PC-9 (cell line): ENCODE data around the gene ITGB5. TPM values are rescaled to one million over a fixed set of nuclear protein-coding genes. Genes with fewer than 3 reads are reported as not detected.
"Not testable (repeated sequence)": the region's sequence is repeated elsewhere in the genome, so short reads cannot be mapped to it uniquely, and the experiment has no call there.

ENCODE experiments used
- BruUV-seq: library from RNA; stranded (reverse); fragments of 400-500 nt; replicated peaks from 2 replicates; lab custom pipeline; 2021; lab: Mats Ljungman, UMichigan
- CTCF ChIA-PET: fragments of 300-600 bp; sonication (Branson Sonifier 250); formaldehyde crosslinking; loops from one replicate; lab custom pipeline; 2022; ENCODE audit warnings: antibody characterized with exemption; lab: Charles Lee
- POLR2A ChIA-PET: fragments of 300-600 bp; sonication (Branson Sonifier 250); formaldehyde crosslinking; loops from one replicate; lab custom pipeline; 2022; ENCODE audit warnings: antibody characterized with exemption; ENCODE audit not compliant: unreplicated experiment; lab: Charles Lee
- DNase-seq, 2 experiments: peaks; one replicate each; pipeline versions ENCODE4 v3.0.0 to v3.0.0-alpha.2; 2015 to 2022; ENCODE audit warnings: mixed read lengths in 1 of 2
- H2AFZ ChIP-seq: fragments of 200-600 bp; sonication (generic); 2 replicates; pipeline ENCODE4 v1.8.1; 2017; ENCODE audit warnings: antibody characterized with exemption
- H3F3A ChIP-seq: fragments of 200-600 bp; sonication (generic); 2 replicates; pipeline ENCODE4 v1.8.1; 2017; ENCODE audit warnings: antibody characterized with exemption, mild to moderate bottlenecking, low read depth; ENCODE audit not compliant: insufficient read depth
- H3K27ac ChIP-seq: fragments of 200-600 bp; sonication (generic); 2 replicates; pipeline ENCODE4 v1.6.1; 2016; ENCODE audit warnings: mixed run types
- H3K27me3 ChIP-seq: fragments of 200-600 bp; sonication (generic); 2 replicates; pipeline ENCODE4 v1.6.1; 2016; ENCODE audit warnings: low read depth, mixed run types; ENCODE audit not compliant: insufficient read depth
- H3K36me3 ChIP-seq: fragments of 200-600 bp; sonication (generic); 2 replicates; pipeline ENCODE4 v1.6.1; 2016; ENCODE audit warnings: low read depth, mixed run types
- H3K4me1 ChIP-seq: fragments of 200-600 bp; sonication (generic); replicated peaks from 2 replicates; pipeline ENCODE4 v1.6.1; 2016; ENCODE audit warnings: mixed run types; ENCODE audit not compliant: insufficient read depth
- H3K4me2 ChIP-seq: fragments of 200-600 bp; sonication (generic); 2 replicates; pipeline ENCODE4 v1.6.1; 2017; ENCODE audit warnings: mixed run types
- H3K4me3 ChIP-seq: fragments of 200-600 bp; sonication (generic); 2 replicates; pipeline ENCODE4 v1.6.1; 2016; ENCODE audit warnings: mixed run types
- H3K79me2 ChIP-seq: fragments of 200-600 bp; sonication (generic); 2 replicates; pipeline ENCODE4 v1.6.1; 2017; ENCODE audit warnings: low read depth, mixed run types
- H3K9me2 ChIP-seq: fragments of 200-600 bp; sonication (generic); 2 replicates; pipeline ENCODE4 v1.8.1; 2017; ENCODE audit warnings: mild to moderate bottlenecking; ENCODE audit not compliant: insufficient read depth
- H3K9me3 ChIP-seq: fragments of 200-600 bp; sonication (generic); 2 replicates; pipeline ENCODE4 v1.8.1; 2016; ENCODE audit warnings: low read depth; ENCODE audit not compliant: insufficient read depth
- H4K20me1 ChIP-seq: fragments of 200-600 bp; sonication (generic); 2 replicates; pipeline ENCODE4 v1.8.1; 2017; ENCODE audit not compliant: insufficient read depth
- CTCF ChIP-seq: fragments of 200-600 bp; sonication (generic); conservative IDR thresholded peaks from 2 replicates; pipeline ENCODE4 v1.6.1; 2017; ENCODE audit warnings: mixed run types, antibody characterized with exemption, mild to moderate bottlenecking, moderate library complexity
- EZH2 ChIP-seq: fragments of 200-600 bp; sonication (generic); IDR thresholded peaks from 2 replicates; pipeline ENCODE4 v1.8.0; 2017; ENCODE audit warnings: antibody characterized with exemption, low read depth
- intact Hi-C: fragments of 100-400 bp; cut with micrococcal nuclease; formaldehyde crosslinking; loops from one replicate; pipeline ENCODE4 v1.10.0; 2022; ENCODE audit not compliant: unreplicated experiment
- total RNA-seq: library from RNA; stranded (reverse); gene quantifications from 2 replicates; pipeline ENCODE4 v1.2.3, GENCODE V29; 2021

ITGB5 gene
- total RNA-seq, 1 experiment from 2014 or later = 226 TPM

GRCh38 chr3:124791639-124792151, 95.5 kb downstream of the ITGB5 start:
- intact Hi-C loops = loop anchor here (2.0 kb wide), 1 partner anchor 87 kb away; no protein-coding TSS in a partner anchor
- Histone ChIP-seq H3K4me1 (peaks cover 26% of the 10 kb centered on the region), H3K4me2 (no peak overlapping the region), H3K79me2 (no peaks in the 10 kb centered on the region), H3K4me3 (no peak overlapping the region), H3K27me3 (no peaks in the 10 kb centered on the region), H3K36me3 (0 out of 2 replicates have a peak, but pooled peaks cover 17% of the 10 kb centered on the region), H4K20me1 (no peaks in the 10 kb centered on the region), H3K9me2 (no peaks in the 10 kb centered on the region), H3F3A (peaks cover 20% of the 10 kb centered on the region), H2AFZ (no peak overlapping the region), H3K27ac (no peak overlapping the region), H3K9me3 (no peaks in the 10 kb centered on the region)
- DNase-seq = no peak
- ChIA-PET CTCF (no interaction called here), POLR2A (no interaction called here)
- no peak for TF ChIP-seq EZH2
- no peak for TF ChIP-seq CTCF
- no TSS peak for BruUV-seq

- Histone ChIP-seq H2AFZ (no peak overlapping the region), H3K79me2 (no peaks in the 10 kb centered on the region), H3K9me3 (no peaks in the 10 kb centered on the region), H3K4me1 (peaks cover 26% of the 10 kb centered on the region), H3K27ac (no peak overlapping the region), H3K9me2 (no peaks in the 10 kb centered on the region), H3K27me3 (no peaks in the 10 kb centered on the region), H3F3A (peaks cover 20% of the 10 kb centered on the region), H3K4me3 (no peak overlapping the region), H3K36me3 (0 out of 2 replicates have a peak, but pooled peaks cover 17% of the 10 kb centered on the region), H3K4me2 (no peak overlapping the region), H4K20me1 (no peaks in the 10 kb centered on the region; the same call in 1 of the 2 replicates)
- intact Hi-C loops = no loop called here
- no peak for DNase-seq
- no peak for TF ChIP-seq EZH2
- TF ChIP-seq CTCF = no peak
- no TSS peak for BruUV-seq
- ChIA-PET POLR2A (interaction anchor here (0.6 kb wide), 1 partner anchor 759 kb away, joined by 3 read pairs; no protein-coding TSS in a partner anchor), CTCF (no interaction called here)
Observed at GRCh38 chr3:124791142-124791541, 96.0 kb downstream of the ITGB5 start.

- CTCF ChIA-PET, intact Hi-C loops: not testable (repeated sequence)
- H3K4me1 ChIP-seq = peaks cover 20% of the 10 kb centered on the region
Observed at GRCh38 chr3:124789103-124789502, 98.1 kb downstream of the ITGB5 start.

More at GRCh38 chr3:124789103-124789502, 98.1 kb downstream of the ITGB5 start:
- H3K9me2 ChIP-seq, DNase-seq, H3K79me2 ChIP-seq, BruUV-seq, H2AFZ ChIP-seq, POLR2A ChIA-PET, H3K9me3 ChIP-seq, H3K27me3 ChIP-seq, H3K27ac ChIP-seq, H3K4me3 ChIP-seq, H4K20me1 ChIP-seq, H3K4me2 ChIP-seq: not testable (repeated sequence)
- H3F3A ChIP-seq = peaks cover 15% of the 10 kb centered on the region
- H3K36me3 ChIP-seq = 0 out of 2 replicates have a peak, but pooled peaks cover 10% of the 10 kb centered on the region
